AG08396 (cell line): Measurements from ENCODE around the gene KL.

Experiments
- DNase-seq: peaks from one replicate; pipeline ENCODE4 v3.0.0; 2012; ENCODE audit warnings: low spot score, mixed read lengths

Gene KL

DNA sequence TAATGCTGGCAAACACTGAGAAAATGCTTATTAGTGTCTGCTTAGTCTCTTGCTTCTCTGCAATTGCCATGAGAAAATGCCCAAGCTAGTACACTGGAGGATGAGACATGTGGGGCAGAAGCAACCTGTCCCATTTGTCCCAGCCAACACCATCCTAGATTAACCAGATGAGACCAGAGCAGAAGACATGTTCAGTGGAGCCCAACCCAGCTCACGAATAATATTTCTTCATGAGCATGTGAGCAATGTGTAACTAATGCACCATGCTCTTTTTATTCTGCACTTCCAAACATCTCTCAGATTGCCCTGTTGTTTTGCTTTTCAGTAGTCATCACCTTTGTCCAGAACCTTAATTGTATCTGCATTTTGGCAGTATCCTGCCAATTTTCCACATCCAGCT is 21.4 kb downstream of the KL start:
- DNase-seq, result no peak

DNA sequence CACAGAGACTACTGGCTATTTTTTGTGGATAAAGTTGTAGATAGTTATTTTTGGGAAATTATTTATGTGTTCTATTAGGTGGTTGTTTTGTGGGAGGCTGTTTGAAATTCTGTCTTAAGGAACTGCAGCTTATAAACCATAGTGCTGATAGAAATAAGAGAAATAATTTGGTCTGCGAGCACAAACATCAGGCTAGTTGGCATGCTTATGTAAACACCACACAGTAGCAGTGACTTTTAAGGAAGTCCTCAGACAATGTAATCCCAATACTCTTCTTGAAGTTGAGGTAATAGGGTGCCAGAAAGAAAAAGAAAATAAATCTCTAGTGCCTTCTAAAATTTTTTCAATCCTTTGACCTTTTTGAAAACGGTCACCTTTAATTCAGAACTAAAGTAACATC is 23.9 kb downstream of the KL start:
- no peak for DNase-seq

DNA sequence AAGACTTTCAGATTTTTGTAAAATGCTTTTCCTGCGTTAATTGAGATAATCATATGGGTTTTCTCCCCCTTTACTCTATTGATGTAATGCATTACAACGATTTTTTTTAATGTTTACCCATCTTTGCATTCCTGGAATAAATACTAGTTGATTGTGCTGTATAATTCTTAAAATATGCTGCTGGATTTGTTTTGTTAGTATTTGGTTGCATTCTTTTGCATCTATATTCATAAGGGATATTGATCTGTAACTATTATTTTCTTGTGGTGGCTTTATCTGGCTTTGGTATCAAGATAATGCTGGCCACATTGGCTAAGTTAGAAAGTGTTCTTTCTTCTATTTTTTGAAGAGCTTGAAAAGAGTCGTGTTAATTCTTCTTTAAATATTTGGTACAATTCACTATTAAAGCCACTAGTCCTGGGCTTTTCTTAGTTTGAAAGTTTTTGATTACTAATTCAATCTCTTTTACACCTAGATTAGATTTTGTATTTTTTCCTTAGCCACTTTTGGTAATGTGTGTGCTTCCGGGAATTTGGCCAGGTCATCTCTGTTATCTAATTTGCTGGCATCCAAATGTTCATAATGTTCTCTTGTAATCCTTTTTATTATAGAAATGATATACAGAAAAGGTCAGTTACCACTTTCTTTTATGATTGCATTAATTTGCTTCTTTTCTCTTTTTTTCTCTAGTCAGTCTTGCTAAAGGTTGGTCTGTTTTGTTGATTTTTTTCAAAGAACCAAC is 29.8 kb downstream of the KL start:
- no peak for DNase-seq

DNA sequence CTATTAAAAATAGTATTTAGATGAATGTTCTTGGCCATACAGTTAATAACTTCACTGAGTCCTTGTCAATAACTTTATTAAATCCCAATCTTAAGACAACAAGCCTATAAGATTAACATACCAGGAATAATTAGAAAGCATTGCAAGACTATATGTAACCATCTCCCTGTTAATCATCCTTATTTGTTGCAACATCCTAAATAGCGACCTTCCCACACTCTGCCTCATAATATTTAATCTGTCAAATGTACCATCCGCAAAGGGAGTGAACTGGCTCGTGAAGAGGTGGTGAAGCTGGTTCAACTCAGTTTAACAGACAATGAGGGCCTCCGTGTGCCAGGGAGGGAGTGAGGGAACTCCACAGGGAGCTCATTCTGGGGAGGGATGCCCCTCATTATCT is 33.9 kb downstream of the KL start:
- no peak for DNase-seq

DNA sequence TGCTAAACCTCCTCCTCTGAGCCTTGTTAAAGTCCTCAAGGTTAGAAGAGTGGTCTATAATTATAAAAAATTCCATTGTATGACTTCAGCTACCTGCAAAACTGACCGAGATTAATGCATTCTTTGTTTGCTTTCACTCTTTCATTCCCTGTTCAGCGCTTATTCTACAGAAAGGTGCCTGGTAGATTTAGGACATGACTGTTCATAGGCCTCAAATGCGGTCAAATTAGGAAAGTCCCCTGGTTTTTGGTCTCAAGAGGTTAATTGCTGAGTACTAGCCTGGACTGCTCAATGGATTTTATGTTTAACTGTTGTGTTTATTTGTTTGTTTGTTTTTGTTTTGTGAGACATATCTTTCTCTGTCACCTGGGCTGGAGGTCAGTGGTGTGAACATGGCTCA is 35.4 kb downstream of the KL start:
- DNase-seq, result no peak

DNA sequence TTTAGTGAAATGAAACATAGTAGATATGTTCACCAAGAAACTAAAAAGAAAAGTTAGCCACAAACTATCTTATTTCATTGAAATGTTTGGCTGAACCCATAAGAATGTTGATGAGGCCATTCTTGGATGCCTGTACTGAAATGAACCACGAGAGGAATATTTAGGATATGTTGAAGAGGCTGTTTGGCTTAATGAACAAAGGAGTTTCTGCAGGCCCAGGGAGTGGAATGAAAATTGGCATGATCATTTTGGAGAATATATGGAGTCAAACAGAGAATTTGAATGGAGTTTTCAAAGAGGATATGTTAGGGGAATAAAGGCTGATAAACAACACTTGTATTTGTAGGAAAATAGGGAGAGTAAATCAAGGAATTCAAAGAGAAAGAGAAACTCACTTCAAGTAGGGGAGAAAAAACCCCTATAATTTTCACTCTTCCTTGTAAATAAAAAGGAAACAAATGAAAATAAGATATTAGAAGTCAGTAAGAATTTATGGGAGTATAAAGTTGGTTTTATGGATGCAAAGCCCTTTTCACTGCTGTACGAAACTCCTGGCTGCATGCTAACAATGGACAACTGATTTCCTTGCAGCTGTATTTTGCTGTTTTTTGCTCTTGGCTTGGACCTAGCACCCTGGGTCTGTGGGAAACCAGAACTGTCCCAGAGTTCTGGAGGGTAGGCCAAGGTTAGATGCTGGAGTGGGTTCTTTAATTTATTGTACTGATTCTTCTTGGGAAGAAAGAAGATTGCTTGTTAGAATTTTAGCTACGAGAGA is 36.5 kb downstream of the KL start:
- peak; percentile 43 for DNase-seq

DNA sequence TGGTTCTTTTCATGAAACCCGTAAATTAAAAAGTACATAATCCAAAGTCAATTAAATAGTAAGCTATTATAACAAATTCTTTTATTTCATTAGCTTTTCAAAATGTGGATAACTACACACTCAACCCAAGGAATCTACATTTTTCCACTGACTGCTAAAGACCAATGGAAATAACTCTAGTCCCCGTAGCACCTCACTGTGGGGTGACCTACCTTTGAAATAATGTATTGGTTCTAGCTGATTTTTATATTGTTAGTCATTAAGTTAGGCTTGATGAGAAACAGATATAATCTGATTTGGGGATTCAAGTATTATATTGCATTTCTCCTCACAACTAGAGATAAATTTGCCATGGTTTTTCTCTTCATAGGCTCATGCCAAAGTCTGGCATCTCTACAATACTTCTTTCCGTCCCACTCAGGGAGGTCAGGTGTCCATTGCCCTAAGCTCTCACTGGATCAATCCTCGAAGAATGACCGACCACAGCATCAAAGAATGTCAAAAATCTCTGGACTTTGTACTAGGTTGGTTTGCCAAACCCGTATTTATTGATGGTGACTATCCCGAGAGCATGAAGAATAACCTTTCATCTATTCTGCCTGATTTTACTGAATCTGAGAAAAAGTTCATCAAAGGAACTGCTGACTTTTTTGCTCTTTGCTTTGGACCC is 37.3 kb downstream of the KL start:
- DNase-seq, result peak; percentile 28

DNA sequence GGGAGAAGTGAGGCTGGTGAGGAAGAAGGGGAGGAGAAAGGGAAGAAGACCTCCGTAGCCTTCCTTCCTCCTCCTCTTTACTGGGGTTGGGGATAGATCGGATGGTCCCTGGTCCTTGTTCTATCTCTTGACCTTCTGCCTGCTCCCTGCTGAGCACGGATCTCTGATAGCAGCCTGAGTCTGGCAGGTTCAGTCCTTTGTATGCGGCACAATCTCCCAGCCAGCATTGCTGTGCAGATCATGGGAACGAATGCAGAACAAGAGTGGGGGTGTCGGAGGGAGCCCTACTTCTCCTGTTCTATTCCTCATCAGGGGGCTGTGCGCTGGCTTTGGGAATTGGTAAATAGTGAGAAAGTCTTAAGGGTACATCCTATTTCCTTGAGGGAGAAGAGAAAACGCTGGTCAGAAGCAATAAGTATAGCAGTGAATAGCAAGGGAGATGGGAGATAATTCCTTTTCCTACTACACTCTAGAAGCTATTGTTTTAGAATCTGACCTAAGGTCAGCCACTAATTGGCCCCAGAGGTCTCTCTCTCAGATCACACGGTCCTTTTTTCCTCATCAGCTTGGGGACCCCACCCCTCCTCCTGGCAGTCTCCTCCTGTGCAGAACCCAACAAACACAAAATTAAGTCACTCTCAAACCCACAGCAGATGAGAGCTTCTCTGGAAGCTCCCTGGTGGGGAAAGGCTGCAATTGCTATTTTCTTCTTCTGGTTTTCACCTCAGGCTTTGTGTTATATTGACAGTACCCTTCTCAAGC is 41.0 kb downstream of the KL start:
- DNase-seq, result peak; percentile 45

DNA sequence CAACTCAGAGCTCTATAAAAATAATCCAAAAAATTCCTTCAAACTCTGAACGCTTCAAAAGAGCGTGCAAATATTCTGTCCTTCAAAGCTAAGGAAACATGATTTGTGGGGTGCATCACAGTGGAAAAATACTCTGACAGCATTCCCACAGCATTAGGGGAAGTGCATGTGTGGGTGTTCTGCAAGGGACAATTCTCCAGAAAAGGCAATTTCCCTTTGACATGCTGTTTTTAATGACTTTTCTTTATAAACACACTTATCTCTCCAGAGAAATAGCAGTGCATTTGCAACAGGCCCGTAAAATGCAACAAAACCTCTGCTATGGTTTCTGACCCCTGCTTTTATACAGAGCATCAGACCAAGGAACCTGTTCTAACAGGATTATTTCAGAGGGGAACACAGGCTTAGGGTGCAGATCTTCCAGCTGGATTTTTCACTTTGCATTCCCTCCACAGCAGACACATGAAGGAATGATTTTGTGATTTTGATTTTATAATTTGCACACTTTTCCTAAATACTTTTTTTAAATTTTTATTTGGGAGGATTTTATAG is 42.6 kb downstream of the KL start:
- DNase-seq, result no peak

DNA sequence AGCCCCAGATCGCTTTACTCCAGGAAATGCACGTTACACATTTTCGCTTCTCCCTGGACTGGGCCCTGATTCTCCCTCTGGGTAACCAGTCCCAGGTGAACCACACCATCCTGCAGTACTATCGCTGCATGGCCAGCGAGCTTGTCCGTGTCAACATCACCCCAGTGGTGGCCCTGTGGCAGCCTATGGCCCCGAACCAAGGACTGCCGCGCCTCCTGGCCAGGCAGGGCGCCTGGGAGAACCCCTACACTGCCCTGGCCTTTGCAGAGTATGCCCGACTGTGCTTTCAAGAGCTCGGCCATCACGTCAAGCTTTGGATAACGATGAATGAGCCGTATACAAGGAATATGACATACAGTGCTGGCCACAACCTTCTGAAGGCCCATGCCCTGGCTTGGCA is 44.6 kb downstream of the KL start:
- DNase-seq, result no peak

DNA sequence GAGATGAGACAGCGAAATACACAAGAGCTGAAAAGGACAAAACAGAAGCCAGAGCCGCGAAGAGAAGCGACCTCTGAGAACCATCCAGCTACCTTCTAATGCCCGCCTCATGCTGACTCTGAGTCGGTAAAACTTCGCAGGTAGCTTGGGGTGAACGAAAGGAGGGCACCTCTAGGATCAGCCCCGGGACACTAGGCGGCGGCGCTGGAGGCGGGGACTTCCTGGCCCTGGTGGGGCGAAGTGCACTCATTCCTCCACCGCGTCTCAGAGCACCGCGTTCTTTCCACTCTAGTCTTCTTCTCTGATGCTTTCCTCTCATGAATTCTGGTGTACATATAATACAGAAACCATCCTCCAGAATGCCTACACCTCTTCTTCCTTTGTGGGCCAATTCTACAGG is 50.1 kb downstream of the KL start:
- no peak for DNase-seq

DNA sequence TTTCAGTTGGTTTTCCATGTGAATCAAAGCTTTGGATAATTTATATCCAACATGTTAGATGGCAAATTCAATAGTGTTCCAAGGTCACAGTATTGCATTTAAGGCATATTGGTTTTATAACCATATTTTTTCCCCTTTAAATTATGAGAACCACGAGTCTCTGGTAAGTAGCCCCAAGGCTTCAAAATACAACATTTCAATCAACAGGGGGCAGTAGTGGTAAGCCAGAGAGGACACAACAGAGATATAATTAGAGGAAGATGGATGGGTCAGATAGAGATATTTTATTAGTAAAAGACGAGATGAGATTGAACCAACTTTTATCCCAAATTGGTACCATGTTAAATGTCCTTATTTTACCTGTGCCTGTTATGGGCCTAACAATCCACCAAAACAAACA is 53.1 kb downstream of the KL start:
- no peak for DNase-seq

DNA sequence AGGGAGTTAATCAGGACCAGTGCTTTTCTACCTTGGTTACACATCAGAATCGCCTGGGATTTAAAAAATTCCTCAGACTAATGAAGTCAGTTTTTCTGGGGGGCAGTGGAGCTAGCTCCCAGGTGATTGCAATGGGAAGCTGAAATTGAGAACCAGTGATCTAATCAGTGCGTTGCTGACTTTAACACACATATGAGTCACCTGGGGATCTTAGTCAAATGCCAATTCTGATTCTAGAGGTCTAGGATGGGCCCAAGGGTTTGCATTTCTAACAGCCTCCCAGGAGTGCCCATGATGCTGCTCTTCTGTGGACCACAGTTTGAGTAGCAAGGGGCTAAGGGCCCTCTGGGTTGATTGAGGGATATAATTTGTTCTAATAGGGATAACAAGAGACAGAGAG is 54.5 kb downstream of the KL start:
- no peak for DNase-seq

DNA sequence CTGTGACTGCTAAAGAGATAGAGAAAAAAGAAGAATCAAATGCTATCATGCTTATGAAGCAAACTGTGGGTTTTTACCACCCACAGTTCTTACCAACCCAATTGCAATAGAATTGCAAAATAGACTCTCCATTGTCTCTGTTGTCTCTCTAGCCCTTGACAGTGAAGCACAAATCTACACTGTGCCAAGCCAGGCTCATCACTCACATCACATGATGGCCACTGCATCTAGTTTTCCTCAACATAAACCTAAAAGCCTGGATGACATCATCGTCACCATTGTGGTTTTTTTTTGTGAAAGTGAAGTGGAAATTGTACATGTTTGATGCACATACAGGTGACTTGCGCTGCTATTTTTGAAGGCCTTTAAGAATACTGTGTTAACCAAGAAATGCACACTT is 56.1 kb downstream of the KL start:
- no peak for DNase-seq

DNA sequence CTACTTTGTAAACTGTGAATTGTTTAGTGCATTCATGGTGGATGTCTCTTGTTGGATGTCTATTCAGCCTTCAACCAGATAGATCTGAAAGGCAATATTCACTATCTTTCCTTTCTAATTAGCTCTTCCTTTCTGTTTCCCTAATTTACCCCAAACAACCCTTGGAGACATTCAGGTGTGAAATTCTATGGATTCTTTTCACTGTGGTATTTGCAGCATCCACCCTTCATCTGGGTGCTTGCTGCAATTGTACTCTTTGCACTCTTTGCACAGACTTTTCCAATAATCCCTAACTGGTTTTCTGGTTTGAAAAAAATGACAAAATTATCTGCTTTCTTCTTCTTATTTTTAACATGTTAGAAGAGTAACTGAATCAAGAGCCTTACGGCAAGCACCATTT is 56.5 kb downstream of the KL start:
- no peak for DNase-seq

DNA sequence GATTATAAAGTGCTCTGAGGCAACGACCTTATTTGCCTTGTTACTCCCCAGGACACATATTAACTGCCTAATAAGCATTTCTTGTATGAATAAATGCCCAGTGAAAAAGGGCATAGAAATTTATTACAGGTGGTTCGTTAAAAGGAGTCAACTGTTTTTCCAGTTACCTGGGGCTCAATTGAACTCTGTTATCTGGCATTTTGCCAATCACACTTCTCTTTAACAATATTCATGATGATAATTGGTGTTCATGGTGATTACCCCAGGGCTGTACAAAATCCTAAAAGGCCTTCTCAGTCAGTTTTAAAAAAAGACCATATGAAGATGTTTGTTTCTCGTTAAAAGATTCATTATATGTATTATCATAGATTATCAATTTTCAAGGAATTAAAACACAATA is 57.1 kb downstream of the KL start:
- DNase-seq, result no peak

DNA sequence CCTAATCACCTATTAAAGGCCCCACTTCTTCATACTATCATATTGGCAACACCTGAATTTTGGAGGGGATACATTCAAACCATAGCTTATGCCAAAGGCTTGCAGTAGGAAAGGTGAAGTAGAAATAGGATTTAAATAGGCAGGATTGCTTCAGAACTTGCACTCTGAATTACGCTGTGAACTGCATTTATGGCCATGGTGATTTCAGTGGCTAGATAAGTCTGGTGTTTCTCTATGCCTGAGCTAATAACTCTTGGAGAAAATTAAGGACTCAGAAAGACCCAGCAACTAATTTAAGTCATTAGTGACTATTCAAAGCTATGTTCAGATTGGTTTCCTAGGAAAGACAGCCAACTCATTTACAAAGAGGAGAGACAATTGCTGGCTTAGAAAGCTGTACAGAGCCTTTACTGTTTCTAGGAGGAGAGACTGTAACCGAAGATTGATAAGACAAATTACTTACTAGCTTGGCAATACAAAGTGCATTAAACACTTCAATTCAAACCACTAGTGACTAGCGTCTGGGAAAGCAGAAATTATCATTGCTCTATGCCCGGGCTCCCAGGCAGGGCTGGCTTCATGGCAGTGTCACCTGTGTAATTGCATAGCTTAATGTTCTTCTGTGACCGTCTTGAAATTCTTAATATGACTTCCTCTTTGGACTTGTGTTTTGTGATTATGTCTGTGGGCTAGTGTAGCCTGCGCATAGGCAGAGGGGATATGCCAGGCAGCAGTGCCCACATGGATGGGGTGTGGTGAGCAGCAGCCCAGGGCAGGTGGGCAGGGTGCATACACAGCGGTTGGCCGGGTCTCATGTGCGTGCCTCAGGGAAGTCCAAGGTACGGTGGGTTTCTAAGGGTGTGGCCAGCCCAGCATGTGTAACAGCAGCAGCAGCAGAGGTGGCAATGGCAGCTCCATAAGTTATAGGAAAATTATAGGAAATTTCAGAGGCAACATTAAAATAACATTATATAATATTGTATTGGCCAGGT is 60.1 kb downstream of the KL start:
- no peak for DNase-seq

DNA sequence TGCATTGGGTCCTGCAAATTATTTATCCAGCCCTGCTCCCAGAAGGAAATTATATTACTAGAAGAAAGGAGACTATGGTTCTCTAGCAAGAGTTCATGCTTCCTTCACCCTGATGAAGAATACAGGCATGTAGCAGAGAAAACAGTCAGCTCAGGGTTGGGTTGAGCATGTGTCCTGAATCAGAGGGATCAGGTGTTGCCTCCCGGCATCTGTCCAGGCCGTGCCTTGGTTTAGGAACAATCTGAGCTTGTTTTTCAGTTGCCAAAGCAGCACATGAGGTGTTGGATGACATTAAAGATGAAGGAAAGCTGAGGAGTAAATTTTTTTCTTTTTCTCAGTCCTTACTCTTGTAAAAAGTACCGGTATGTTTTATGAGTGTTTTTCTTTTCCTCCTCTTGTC is 62.0 kb downstream of the KL start:
- no peak for DNase-seq

DNA sequence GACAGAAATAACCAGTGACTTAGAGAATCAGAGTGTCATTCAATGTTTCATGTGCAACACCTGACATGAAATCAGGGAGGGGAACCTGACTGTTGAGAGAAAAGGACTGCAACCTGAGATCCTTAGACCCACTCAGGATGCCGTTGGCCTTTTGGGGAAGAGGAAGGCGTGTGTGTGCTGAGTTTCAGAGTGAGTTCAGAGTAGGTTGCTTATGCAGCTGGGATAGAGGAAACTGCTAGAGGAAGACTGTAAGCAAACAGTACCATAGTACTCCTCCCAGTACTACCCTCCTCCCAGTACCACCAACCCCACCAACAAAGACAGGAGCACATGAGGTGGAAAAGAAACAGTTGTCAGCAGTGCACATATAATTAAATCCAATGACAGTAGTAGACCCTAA is 63.7 kb downstream of the KL start:
- DNase-seq, result no peak

DNA sequence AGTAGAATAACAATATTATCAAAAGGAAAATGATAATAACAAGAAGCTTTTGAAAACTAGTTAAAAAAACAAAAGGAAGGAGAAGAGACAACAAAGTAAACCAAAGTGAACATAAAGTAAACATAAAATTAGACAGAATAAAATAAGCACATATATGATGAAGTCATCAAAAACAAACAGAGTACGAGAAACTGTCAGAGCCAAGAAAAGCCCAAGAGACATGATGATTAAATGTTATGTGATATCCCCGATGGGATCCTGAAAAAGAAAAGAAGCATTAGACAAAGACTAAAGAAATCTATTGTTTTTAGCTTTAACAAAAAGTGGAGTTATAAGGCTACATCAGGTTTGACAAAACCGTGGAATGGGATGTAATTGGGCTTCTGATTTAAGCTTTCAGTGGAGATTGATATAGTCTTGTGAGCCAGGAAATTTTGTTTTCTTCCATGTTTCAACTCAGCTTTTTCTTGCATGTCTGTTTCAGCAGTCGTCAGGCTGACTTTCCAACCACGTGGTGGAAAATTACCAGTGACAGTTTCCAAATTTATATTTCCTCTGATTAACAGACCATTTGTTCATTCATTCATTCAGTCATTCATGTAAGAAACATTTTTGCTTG is 64.9 kb downstream of the KL start:
- DNase-seq, result no peak

DNA sequence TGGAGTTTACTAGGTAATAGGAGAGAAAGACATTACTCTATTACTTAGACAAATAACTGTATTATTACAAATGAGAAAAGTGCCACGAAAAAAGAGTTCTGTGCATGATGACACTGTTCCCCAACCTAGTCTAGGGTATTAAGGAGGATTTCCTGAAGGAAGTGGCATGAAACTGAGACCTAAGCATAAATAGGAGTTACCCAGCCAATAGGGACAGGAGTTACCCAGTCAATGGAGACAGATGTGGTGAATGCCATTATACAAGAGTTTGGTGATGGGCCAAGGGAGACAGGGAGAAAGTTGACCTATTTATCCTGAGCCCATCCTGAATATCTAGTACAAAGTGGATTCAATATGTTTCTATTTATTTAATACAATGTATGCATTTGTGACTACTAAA is 65.4 kb downstream of the KL start:
- no peak for DNase-seq
